Esophagus squamous epithelium (tissue), 5 donors: Measurements from ENCODE around the gene PSME2. TPM values are rescaled to one million over a fixed set of nuclear protein-coding genes. Genes with fewer than 3 reads are reported as not detected.

Experiments
- DNase-seq: peaks from one replicate; lab custom pipeline; 2025; lab: John Stamatoyannopoulos, UW
- H3K27ac ChIP-seq, 4 donors: fragments of 200-600 bp; sonication (generic); one replicate each; pipeline ENCODE4 v1.5.1; 2016 to 2019; ENCODE audit warnings: mild to moderate bottlenecking in 1 of 4
- H3K27me3 ChIP-seq, 4 donors: fragments of 200-600 bp; sonication (generic); 1 replicate in 3 of 4; 2 replicates in 1 of 4; pipeline versions ENCODE4 v1.5.1 to v1.6.0; 2017 to 2021; ENCODE audit warnings: antibody characterized with exemption in 1 of 4
- H3K36me3 ChIP-seq, 3 donors: fragments of 200-600 bp; sonication (generic); one replicate each; pipeline ENCODE4 v1.5.1; 2016 to 2019
- H3K4me1 ChIP-seq, 3 donors: fragments of 200-600 bp; sonication (generic); one replicate each; pipeline ENCODE4 v1.5.1; 2017 to 2019
- H3K4me3 ChIP-seq, 4 donors: fragments of 200-600 bp; sonication (generic); 1 replicate in 3 of 4; 2 replicates in 1 of 4; pipeline ENCODE4 v1.5.1; 2016 to 2019; ENCODE audit warnings: mild to moderate bottlenecking in 2 of 4, moderate library complexity in 1 of 4
- H3K9me3 ChIP-seq, 3 donors: fragments of 200-600 bp; sonication (generic); one replicate each; pipeline ENCODE4 v1.5.1; 2016 to 2019
- CTCF ChIP-seq, 6 experiments: fragments of 450-650 bp in 4 of 6; fragments of 200-600 bp in 2 of 6; sonication (generic) in 2 of 6; IDR thresholded peaks; one replicate each; pipeline ENCODE4 v1.5.1; 2016 to 2019; ENCODE audit warnings: antibody characterized with exemption in 6 of 6, mild to moderate bottlenecking in 4 of 6, moderate library complexity in 4 of 6
- POLR2A ChIP-seq, 4 donors: fragments of 450-650 bp; IDR thresholded peaks; one replicate each; pipeline ENCODE4 v1.6.1; 2017; ENCODE audit warnings: antibody characterized with exemption in 4 of 4, mild to moderate bottlenecking in 4 of 4, moderate library complexity in 3 of 4
- WGBS, 2 donors: methylation state at CpG; one replicate each; pipeline ENCODE4 v1.1.5; 2018; 5-methylcytosine and 5-hydroxymethylcytosine counted together
- intact Hi-C: fragments of 100-400 bp; cut with DNase I; formaldehyde crosslinking; loops from one replicate; pipeline ENCODE4 v1.15.0; 2022
- total RNA-seq, 4 donors: library from RNA; depleted of rRNA; stranded (reverse); fragments of >200 nt; gene quantifications; one replicate each; pipeline ENCODE4 v1.1.0, GENCODE V29; 2016
- donor health status: DM: yes; HTN: yes; CAD: no.

The PSME2 gene
- total RNA-seq, 4 donors from 2014 or later: 44.4 to 110 (median 77.2) TPM

GRCh38 chr14:24122898-24123297 lies 23.5 kb downstream of the PSME2 start:
- H3K36me3 ChIP-seq: peaks cover 22 to 73% (median 50%) of the 10 kb centered on the region in 3 donors
- no peaks in the 10 kb centered on the region for H3K9me3 ChIP-seq
- DNase-seq: no peak
- 97 to 100% methylated on average over 3 to 4 of the region's 8 CpGs for WGBS, 2 donors
- H3K4me1 ChIP-seq: no peaks in the 10 kb centered on the region
- no peak overlapping the region for H3K4me3 ChIP-seq
- intact Hi-C loops: no loop called here
- H3K27ac ChIP-seq: no peak overlapping the region
- H3K27me3 ChIP-seq: no peaks in the 10 kb centered on the region
- TF ChIP-seq CTCF (IDR thresholded peaks at IDR 0.05) (no peak), POLR2A (IDR thresholded peaks at IDR 0.05) (no peak)

- Histone ChIP-seq H3K9me3 (no peaks in the 10 kb centered on the region), H3K4me3 (no peak overlapping the region), H3K36me3 (peaks cover 22 to 78% (median 50%) of the 10 kb centered on the region in 3 donors), H3K4me1 (peaks cover 0 to under 1% (median 0%) of the 10 kb centered on the region in 3 donors), H3K27ac (no peak overlapping the region), H3K27me3 (no peaks in the 10 kb centered on the region)
- TF ChIP-seq CTCF (IDR thresholded peaks at IDR 0.05): no peak
- TF ChIP-seq POLR2A (IDR thresholded peaks at IDR 0.05): no peak
- WGBS, 2 donors: 100% methylated on average over 3 to 4 of the region's 4 CpGs
- intact Hi-C loops: no loop called here
- no peak for DNase-seq
These were observed 24.0 kb downstream of the PSME2 start for GRCh38 chr14:24122416-24122815.

GRCh38 chr14:24121210-24121609 lies 25.2 kb downstream of the PSME2 start:
- Histone ChIP-seq H3K4me1 (peaks cover 2 to 13% (median 3%) of the 10 kb centered on the region in 3 donors), H3K27ac (no peak overlapping the region), H3K27me3 (no peaks in the 10 kb centered on the region), H3K36me3 (peaks cover 22 to 88% (median 50%) of the 10 kb centered on the region in 3 donors), H3K9me3 (no peaks in the 10 kb centered on the region), H3K4me3 (no peak overlapping the region)
- 81 to 100% methylated on average over 3 to 7 of the region's 8 CpGs for WGBS, 2 donors
- intact Hi-C loops: no loop called here
- no peak for DNase-seq
- TF ChIP-seq CTCF (IDR thresholded peaks at IDR 0.05) (no peak), POLR2A (IDR thresholded peaks at IDR 0.05) (no peak)

GRCh38 chr14:24119691-24120090 lies 26.7 kb downstream of the PSME2 start:
- Histone ChIP-seq H3K27me3 (no peaks in the 10 kb centered on the region), H3K9me3 (no peaks in the 10 kb centered on the region), H3K4me3 (no peak overlapping the region), H3K4me1 (peaks cover 10 to 22% (median 12%) of the 10 kb centered on the region in 3 donors), H3K36me3 (peaks cover 22 to 82% (median 50%) of the 10 kb centered on the region in 3 donors), H3K27ac (no peak overlapping the region)
- DNase-seq: no peak
- intact Hi-C loops: no loop called here
- WGBS, 2 donors: 89 to 94% methylated on average over 2 of the region's 6 CpGs
- no peak for TF ChIP-seq POLR2A (IDR thresholded peaks at IDR 0.05)
- TF ChIP-seq CTCF (IDR thresholded peaks at IDR 0.05): no peak

GRCh38 chr14:24117179-24117578 lies 29.2 kb downstream of the PSME2 start:
- no peak overlapping the region for H3K4me3 ChIP-seq
- intact Hi-C loops: no loop called here
- peaks cover 12 to 28% (median 17%) of the 10 kb centered on the region in 3 donors for H3K4me1 ChIP-seq
- TF ChIP-seq POLR2A (IDR thresholded peaks at IDR 0.05) (no peak), CTCF (IDR thresholded peaks at IDR 0.05) (no peak)
- DNase-seq: no peak
- WGBS, 2 donors: 86 to 90% methylated on average over 2 to 4 of the region's 6 CpGs
- peaks cover 11 to 57% (median 35%) of the 10 kb centered on the region in 3 donors for H3K36me3 ChIP-seq
- no peaks in the 10 kb centered on the region for H3K9me3 ChIP-seq
- no peak overlapping the region for H3K27ac ChIP-seq
- H3K27me3 ChIP-seq: no peaks in the 10 kb centered on the region
